ENCODE measurements around the gene SCAPER.
"Not testable (repeated sequence)": the region's sequence is repeated elsewhere in the genome, so short reads cannot be mapped to it uniquely, and the experiment has no call there.

The SCAPER gene

GRCh38 chr15:76772776-76773175 is 132.4 kb downstream of the SCAPER start:
- DNase-seq (ENCODE audit: low read depth) = no peak

GRCh38 chr15:76764004-76764403 is 141.1 kb downstream of the SCAPER start:
- DNase-seq (ENCODE audit: low read depth) = no peak

GRCh38 chr15:76763554-76763953 is 141.6 kb downstream of the SCAPER start:
- no peak for DNase-seq (ENCODE audit: low read depth)

GRCh38 chr15:76756381-76756780 is 148.8 kb downstream of the SCAPER start:
- no peak for DNase-seq (ENCODE audit: low read depth)

GRCh38 chr15:76753771-76754170 is 151.4 kb downstream of the SCAPER start:
- DNase-seq (ENCODE audit: low read depth) = no peak

GRCh38 chr15:76753131-76753530 is 152.0 kb downstream of the SCAPER start:
- no peak for DNase-seq (ENCODE audit: low read depth)

GRCh38 chr15:76752549-76752948 is 152.6 kb downstream of the SCAPER start:
- DNase-seq (ENCODE audit: low read depth) = no peak

GRCh38 chr15:76737573-76737972 is 167.6 kb downstream of the SCAPER start:
- DNase-seq (ENCODE audit: low read depth) = no peak

- DNase-seq (ENCODE audit: low read depth) = not testable (repeated sequence)
Observed at GRCh38 chr15:76732321-76732720, 172.8 kb downstream of the SCAPER start.

- no peak for DNase-seq (ENCODE audit: low read depth)
Observed at GRCh38 chr15:76730262-76730661, 174.9 kb downstream of the SCAPER start.

- DNase-seq (ENCODE audit: low read depth) = no peak
Observed at GRCh38 chr15:76718863-76719262, 186.3 kb downstream of the SCAPER start.

- no peak for DNase-seq (ENCODE audit: low read depth)
Observed at GRCh38 chr15:76714950-76715349, 190.2 kb downstream of the SCAPER start.

GRCh38 chr15:76711351-76711827 is 193.8 kb downstream of the SCAPER start:
- no peak for DNase-seq (ENCODE audit: low read depth)

- not testable (repeated sequence) for DNase-seq (ENCODE audit: low read depth)
Observed at GRCh38 chr15:76704032-76704431, 201.1 kb downstream of the SCAPER start.

GRCh38 chr15:76696840-76697239 is 208.3 kb downstream of the SCAPER start:
- DNase-seq (ENCODE audit: low read depth) = no peak

GRCh38 chr15:76692546-76692945 is 212.6 kb downstream of the SCAPER start:
- DNase-seq (ENCODE audit: low read depth) = not testable (repeated sequence)

- DNase-seq (ENCODE audit: low read depth) = not testable (repeated sequence)
Observed at GRCh38 chr15:76687592-76687991, 217.5 kb downstream of the SCAPER start.

- DNase-seq (ENCODE audit: low read depth) = no peak
Observed at GRCh38 chr15:76684002-76684401, 221.1 kb downstream of the SCAPER start.

- no peak for DNase-seq (ENCODE audit: low read depth)
Observed at GRCh38 chr15:76682833-76683232, 222.3 kb downstream of the SCAPER start.

GRCh38 chr15:76682259-76682658 is 222.9 kb downstream of the SCAPER start:
- no peak for DNase-seq (ENCODE audit: low read depth)

GRCh38 chr15:76678766-76679165 is 226.4 kb downstream of the SCAPER start:
- no peak for DNase-seq (ENCODE audit: low read depth)

GRCh38 chr15:76674883-76675282 is 230.3 kb downstream of the SCAPER start:
- no peak for DNase-seq (ENCODE audit: low read depth)

- no peak for DNase-seq (ENCODE audit: low read depth)
Observed at GRCh38 chr15:76669521-76670207, 235.5 kb downstream of the SCAPER start.

GRCh38 chr15:76668900-76669299 is 236.2 kb downstream of the SCAPER start:
- no peak for DNase-seq (ENCODE audit: low read depth)
